PC-9 (cell line): ENCODE results near the gene RAB43.

Source experiments
- EZH2 ChIP-seq: fragments of 200-600 bp; sonication (generic); IDR thresholded peaks from 2 replicates; pipeline ENCODE4 v1.8.0; 2017; ENCODE audit warnings: antibody characterized with exemption, low read depth
- TF ChIP-seq, protein P1 (sequence below): fragments of 200-600 bp; sonication (generic); conservative IDR thresholded peaks from 2 replicates; pipeline ENCODE4 v1.6.1; 2017; ENCODE audit warnings: mixed run types, antibody characterized with exemption, mild to moderate bottlenecking, moderate library complexity

DNA sequence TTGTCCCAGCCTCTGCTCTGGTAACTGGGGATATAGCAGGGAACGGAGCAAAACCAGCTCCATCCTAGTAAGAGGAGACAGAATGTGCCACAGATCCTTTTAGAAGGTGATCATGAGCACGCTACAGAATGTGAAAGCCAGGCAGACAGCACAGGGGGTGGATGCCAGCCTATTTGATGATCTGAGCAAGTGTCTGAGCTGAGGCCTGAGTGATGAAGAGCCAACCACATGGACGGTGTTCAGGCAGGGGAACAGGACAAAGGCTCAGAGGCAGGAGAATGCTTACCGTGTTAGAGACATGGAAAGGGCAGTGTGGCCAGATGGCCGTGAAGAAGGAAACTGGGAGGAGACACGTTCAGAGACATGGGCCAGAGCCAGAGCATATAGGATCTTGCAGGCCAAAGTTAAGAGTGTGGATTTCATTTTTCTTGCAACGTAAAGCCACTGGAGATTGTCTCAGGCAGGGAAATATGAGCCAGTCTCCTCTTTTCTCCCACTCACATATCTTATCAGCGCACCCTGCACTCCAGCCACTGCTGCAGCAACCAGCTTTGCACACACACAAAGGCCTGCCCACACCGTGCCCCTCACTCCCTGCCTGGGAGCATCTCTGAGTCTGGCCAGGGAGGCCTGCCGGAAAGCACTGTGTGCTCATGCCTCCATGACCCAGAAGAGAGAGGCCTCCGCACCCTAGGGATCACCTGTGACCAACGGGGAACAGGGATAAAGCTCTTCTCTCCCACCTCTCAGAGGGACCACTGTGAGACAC, 20.1 kb downstream of the RAB43 start:
- TF ChIP-seq, protein P1, sequence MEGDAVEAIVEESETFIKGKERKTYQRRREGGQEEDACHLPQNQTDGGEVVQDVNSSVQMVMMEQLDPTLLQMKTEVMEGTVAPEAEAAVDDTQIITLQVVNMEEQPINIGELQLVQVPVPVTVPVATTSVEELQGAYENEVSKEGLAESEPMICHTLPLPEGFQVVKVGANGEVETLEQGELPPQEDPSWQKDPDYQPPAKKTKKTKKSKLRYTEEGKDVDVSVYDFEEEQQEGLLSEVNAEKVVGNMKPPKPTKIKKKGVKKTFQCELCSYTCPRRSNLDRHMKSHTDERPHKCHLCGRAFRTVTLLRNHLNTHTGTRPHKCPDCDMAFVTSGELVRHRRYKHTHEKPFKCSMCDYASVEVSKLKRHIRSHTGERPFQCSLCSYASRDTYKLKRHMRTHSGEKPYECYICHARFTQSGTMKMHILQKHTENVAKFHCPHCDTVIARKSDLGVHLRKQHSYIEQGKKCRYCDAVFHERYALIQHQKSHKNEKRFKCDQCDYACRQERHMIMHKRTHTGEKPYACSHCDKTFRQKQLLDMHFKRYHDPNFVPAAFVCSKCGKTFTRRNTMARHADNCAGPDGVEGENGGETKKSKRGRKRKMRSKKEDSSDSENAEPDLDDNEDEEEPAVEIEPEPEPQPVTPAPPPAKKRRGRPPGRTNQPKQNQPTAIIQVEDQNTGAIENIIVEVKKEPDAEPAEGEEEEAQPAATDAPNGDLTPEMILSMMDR: no peak
- no peak for TF ChIP-seq EZH2
